Activated CD4-positive, alpha-beta T cell treated with anti-CD3 and anti-CD28 coated beads for 1 hour (primary cell): ENCODE results near the gene PIK3CB.
"Not testable (repeated sequence)": the region's sequence is repeated elsewhere in the genome, so short reads cannot be mapped to it uniquely, and the experiment has no call there.

ENCODE experiments used
- DNase-seq: peaks from one replicate; pipeline ENCODE4 v3.0.0-alpha.2; 2020

Gene PIK3CB

GRCh38 chr3:138802223-138802622 lies 32.5 kb downstream of the PIK3CB start:
- DNase-seq, result not testable (repeated sequence)

GRCh38 chr3:138801792-138802191 lies 32.9 kb downstream of the PIK3CB start:
- no peak for DNase-seq

GRCh38 chr3:138800248-138800647 lies 34.5 kb downstream of the PIK3CB start:
- DNase-seq, result no peak

GRCh38 chr3:138799822-138800221 lies 34.9 kb downstream of the PIK3CB start:
- DNase-seq, result no peak

GRCh38 chr3:138797508-138798038 lies 37.2 kb downstream of the PIK3CB start:
- no peak for DNase-seq

- DNase-seq, result no peak
Observed at GRCh38 chr3:138796761-138797160, 38.0 kb downstream of the PIK3CB start.

GRCh38 chr3:138786788-138787271 lies 47.9 kb downstream of the PIK3CB start:
- DNase-seq, result no peak

- no peak for DNase-seq
Observed at GRCh38 chr3:138785951-138786350, 48.8 kb downstream of the PIK3CB start.

- not testable (repeated sequence) for DNase-seq
Observed at GRCh38 chr3:138785362-138785857, 49.3 kb downstream of the PIK3CB start.

- no peak for DNase-seq
Observed at GRCh38 chr3:138782755-138783154, 52.0 kb downstream of the PIK3CB start.

- peak; percentile 19 for DNase-seq
Observed at GRCh38 chr3:138781012-138781470, 53.7 kb downstream of the PIK3CB start.

- DNase-seq, result no peak
Observed at GRCh38 chr3:138778643-138779042, 56.1 kb downstream of the PIK3CB start.

GRCh38 chr3:138776961-138777360 lies 57.8 kb downstream of the PIK3CB start:
- DNase-seq, result no peak

- no peak for DNase-seq
Observed at GRCh38 chr3:138775254-138775595, 59.5 kb downstream of the PIK3CB start.

GRCh38 chr3:138774529-138775253 lies 60.0 kb downstream of the PIK3CB start:
- no peak for DNase-seq

- DNase-seq, result no peak
Observed at GRCh38 chr3:138771585-138771984, 63.1 kb downstream of the PIK3CB start.

- no peak for DNase-seq
Observed at GRCh38 chr3:138769616-138770015, 65.1 kb downstream of the PIK3CB start.

GRCh38 chr3:138768946-138769345 lies 65.8 kb downstream of the PIK3CB start:
- DNase-seq, result no peak

GRCh38 chr3:138768125-138768524 lies 66.6 kb downstream of the PIK3CB start:
- no peak for DNase-seq

- no peak for DNase-seq
Observed at GRCh38 chr3:138767498-138768104, 67.1 kb downstream of the PIK3CB start.

GRCh38 chr3:138761002-138761401 lies 73.7 kb downstream of the PIK3CB start:
- DNase-seq, result no peak

- DNase-seq, result no peak
Observed at GRCh38 chr3:138748190-138748589, 86.5 kb downstream of the PIK3CB start.

- DNase-seq, result no peak
Observed at GRCh38 chr3:138747225-138747624, 87.5 kb downstream of the PIK3CB start.

GRCh38 chr3:138740072-138740471 lies 94.7 kb downstream of the PIK3CB start:
- no peak for DNase-seq
